T-helper 22 cell (primary cell): ENCODE results near the gene ARHGAP26.

Experiments used
- DNase-seq: peaks from one replicate; pipeline ENCODE4 v3.0.0-alpha.2; 2020; ENCODE audit warnings: low read depth

Gene ARHGAP26

DNA sequence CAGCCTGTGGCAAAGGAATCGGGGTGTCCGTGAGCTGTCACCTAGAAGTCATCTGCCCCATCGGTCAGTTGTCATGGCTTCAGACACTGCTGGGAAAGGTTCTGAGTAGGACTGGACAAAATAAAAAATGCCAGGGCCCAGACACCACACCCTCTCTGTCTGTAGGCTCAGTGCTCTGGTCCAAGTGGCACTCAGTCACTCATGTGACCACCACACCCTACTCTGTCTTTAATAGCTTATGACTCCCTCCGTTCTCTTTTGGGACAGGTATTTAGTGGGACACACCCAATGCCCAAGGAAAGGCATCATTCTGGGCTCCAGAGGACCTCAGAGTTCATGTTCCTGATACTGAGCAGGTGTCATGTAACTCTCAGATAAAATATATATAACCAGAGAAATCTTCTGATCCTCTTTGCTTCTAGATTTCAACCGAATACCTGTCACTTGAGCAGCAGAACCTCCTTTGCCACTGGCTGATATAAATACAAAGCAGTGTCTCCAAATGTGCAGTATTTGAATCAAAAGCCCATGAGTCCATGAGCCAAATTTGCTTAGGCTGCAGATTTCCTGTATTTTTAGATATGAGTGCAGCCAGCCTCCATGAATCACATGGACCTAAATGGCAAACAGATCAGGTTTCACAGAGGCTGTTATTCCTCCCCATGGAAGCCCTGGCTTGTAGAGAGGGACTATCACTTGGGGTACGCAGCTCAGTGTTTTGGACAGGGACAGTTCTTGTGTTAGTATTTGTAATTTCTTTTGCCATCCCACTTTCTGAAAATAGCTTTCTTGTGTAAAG, 272.0 kb downstream of the ARHGAP26 start:
- DNase-seq = no peak

DNA sequence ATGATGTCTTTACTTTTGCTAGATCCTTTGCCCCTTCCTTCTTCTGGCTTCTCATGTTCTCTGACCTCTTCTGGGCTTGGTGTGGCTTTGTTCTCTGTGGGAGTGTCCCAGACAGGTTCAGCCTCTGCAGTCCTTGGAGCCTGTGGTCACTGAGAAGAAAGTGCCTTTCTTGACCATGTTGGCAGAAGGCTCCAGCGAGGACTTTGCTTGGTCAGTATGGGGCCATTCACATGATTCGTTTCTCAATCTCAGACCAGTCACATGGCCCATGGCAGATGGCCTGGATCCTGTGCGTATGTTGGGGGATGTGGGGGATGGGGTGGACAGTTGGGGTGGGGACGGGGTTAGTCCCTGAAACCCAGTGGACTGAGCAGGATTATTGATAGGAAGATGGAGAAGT, 274.1 kb downstream of the ARHGAP26 start:
- DNase-seq = no peak

DNA sequence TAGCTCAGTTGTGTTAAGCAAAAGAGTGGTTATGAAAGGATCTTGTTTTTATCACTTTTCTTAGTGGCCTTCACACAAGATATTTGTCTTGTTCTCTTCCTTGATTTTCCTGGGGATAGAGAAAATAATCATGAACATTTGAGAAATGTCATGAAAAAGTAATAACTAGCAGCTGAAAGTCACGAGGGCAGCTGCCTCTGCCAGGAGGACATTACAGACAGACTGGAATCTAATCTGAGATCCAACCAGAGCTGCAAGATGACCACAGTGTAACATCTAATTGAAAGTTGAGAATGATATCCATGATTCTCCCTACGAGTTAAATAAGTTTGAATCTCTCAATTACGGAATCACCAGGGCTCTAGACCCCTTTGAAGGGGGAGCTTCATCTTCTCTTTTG, 274.9 kb downstream of the ARHGAP26 start:
- DNase-seq = no peak

- DNase-seq = no peak
These were observed 276.1 kb downstream of the ARHGAP26 start for GRCh38 chr5:143046314-143046713.

- DNase-seq = no peak
These were observed 276.9 kb downstream of the ARHGAP26 start for GRCh38 chr5:143047091-143047490.

DNA sequence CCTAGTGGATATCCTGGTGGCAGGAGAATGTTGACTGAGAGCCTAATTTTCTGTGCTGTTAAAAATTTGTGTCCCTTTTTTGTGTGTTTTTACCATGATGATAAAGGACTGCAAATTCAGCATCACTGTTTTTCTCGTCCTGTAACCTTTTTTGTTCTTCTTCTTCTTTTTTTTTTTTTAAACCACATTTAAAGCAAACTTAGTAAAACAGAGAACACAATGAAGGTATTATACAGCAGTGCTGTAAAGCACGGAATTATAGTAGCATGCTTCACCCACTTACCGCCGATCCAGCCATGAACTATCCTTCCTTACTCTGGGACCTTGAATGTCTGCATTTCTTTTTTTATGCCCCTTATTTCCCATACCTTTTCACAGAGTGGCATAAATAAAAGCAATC, 280.0 kb downstream of the ARHGAP26 start:
- DNase-seq = no peak

DNA sequence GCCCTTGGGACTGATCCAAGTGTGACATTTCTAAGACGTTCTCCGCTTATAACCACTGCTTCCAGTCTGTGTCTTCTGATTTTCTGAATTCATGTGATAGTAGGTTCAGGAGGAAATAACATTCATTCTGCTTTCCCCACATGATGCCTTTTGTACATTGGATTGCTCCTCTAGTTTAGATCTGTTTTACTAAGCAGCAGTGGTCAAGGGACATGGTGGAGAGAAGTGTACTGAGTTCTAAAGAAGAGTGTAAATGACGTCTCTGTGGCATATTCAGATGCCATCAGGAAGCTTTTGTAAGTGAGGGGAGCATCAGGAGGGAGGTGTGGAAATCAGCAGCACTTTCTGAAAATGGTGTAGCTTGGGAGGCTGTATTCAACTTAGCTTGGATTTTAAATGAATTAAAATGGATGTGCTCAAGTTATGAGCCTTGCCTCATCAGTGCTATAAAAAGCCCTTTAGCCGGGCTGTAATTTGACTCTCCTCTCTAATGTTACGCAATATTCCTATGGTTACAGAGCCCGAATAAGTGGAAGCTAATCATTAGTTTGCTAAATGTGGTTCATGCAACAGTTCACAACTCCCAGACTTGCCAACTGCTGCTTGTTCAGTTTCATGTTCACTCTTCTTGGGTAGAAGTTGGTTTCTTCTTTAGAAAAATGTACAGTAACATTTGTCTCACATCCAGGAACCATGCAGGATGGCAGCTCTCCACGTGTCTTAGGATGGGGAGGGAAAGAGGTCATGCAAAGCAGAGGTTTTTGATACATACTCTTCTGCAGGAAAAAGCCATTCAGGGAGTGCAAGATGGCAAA, 281.3 kb downstream of the ARHGAP26 start:
- DNase-seq = no peak

DNA sequence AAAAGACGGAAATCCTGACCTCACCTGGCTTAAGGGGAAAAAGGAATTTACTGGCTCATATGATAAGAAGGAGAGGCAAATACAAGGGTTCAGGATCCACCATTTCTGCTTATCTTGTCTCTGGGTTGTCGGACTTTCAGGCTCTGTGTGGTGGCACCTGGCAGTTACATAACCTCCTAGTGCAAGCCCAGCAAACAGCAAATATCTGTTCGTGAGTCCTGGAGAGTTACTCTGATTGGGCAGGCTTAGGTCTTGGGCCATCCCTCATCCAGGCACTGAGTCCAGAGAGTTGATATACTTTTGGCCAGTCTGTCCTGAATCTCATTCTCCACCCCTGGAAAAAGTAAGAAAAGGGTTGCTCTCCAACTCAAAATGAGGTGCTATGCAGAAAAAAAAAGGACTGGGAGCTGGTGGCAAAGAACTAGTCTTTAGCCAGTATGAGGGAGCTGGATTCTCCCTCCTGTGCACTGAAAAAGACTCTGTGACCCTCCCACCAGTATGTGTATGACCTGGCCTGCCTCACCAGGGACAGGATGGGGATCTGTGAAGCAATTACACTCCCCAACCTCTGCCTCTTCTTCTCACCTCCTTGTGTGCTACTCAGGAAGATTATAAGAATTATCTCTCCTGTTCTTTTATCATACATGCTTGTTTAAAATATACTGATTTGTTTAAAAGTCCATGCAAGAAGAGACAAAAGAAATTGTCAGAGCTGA, 282.9 kb downstream of the ARHGAP26 start:
- DNase-seq = no peak

DNA sequence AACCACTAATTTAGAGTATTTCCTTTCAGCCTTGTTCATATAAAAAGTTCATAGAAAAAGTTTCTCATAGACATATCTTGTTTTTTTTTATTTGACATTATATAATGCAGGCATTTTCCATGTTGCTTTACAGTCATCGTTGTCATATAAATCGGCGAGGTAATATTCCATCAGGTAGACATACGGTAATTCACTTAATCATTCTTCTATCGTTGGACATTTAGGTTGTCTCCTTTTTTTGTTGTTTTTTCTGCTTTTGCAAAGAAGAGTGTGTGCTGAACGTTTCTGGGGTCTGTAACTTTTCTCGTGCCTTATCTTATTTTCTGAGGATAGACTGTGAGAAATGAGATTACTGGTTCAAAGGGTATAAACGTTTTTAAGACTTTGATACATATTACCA, 283.6 kb downstream of the ARHGAP26 start:
- no peak for DNase-seq

DNA sequence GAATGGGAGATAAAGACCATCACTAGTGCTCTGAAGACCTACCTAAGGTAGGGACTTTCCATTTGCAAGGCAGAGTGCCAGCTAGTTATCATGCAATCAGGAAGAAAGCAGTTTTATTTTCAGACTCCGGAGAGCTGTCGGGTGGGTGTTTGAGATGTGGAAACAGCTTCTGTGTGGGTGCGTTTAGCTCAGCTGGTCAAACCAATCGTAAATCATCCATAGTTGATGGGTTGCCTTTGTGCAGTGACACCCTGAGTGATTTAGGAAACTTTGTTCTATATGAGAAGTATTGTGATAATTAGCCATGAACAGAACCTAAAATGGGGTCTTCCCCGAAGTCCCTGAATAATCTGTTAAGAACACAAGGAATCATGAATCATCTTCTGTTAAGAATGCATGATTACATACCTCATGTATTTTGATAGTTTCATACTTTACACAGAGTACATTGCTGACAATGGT, 284.3 kb downstream of the ARHGAP26 start:
- DNase-seq = no peak

GRCh38 chr5:143055596-143056338, 285.6 kb downstream of the ARHGAP26 start:
- no peak for DNase-seq

GRCh38 chr5:143056339-143056704, 286.1 kb downstream of the ARHGAP26 start:
- no peak for DNase-seq

- DNase-seq = no peak
These were observed 286.8 kb downstream of the ARHGAP26 start for GRCh38 chr5:143056792-143057579.

GRCh38 chr5:143057580-143057999, 287.4 kb downstream of the ARHGAP26 start:
- no peak for DNase-seq

GRCh38 chr5:143059355-143059754, 289.2 kb downstream of the ARHGAP26 start:
- DNase-seq = no peak

DNA sequence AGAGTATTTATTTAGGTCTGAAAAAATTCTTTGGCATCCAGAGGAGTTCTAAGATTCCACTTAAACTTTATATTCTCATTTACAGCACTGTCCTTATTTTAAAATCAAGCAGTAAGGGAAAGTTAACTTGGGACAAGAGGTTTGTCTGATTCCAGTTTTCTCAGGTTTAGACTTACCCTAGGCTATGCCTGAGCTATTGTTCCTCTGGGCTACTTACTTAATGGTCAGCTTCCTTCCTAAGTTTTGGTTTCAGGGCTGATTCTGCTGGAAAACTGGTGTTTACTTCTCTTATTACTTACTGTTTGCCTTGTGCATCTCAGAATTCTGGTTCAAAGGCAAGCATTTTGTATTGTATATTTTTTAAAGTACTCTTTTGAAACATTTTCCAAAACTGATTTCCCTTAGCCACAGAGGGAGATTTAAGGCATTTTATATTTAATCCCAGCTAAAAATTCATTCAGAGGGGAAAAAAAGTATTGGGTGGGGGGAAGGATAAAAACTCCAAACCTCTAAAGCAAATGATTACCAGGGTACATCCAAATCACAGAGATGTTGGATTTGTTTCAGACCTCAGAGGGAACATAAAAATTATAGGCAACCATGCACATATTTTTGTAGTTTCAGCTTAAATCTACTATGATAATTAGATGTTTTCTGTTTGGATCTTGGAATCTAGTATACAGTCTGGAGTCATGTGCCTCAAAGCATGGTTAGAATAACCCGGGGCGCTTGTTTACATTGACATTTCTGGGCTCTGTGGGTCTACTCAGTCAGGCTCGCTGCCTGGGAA, 290.0 kb downstream of the ARHGAP26 start:
- DNase-seq = no peak

DNA sequence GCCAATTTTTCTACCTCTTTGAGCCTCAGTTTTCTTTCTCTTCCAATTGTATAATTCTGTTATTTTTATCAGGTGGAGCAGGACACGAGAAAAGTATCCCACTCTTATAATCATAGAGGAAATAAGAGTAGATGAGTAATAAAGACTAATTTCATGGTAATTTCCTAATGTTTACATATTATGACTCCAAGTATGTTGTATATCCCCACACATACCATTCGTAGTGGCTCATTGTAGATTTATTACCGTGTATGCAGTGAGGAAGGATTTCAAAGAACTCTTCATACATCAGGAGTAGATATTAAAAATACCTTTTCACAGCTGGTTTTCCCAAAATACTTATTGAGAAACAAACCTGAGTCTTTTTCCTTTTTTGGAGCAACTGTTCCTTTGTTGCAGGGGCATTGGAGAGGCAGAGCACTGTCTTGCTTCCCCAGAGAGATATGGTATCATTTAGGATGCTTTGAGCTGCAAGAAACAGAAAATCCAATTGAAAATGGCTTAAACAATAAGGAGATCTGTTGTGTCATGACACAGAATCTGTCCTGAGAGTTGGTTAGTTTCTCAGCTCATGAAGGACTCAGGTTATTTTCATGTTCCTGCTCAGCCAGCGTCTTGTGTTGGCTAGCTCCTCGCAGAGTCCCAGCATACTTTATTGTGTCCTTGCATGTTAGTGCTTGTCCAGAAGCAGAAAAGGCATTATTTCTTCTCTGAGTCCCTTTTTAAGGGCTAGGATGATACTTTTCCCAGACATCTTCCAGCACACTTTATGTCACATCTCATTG, 291.2 kb downstream of the ARHGAP26 start:
- no peak for DNase-seq

- DNase-seq = no peak
These were observed 292.2 kb downstream of the ARHGAP26 start for GRCh38 chr5:143062379-143062778.

GRCh38 chr5:143063175-143063970, 293.2 kb downstream of the ARHGAP26 start:
- no peak for DNase-seq
